SK-N-SH (cell line): Measurements from ENCODE around the gene RPL3.

Source experiments
- POLR2AphosphoS5 ChIP-seq: IDR thresholded peaks from 2 replicates; pipeline ENCODE4 v1.6.1; 2012; ENCODE audit warnings: low read depth, low read length
- RFX5 ChIP-seq: IDR thresholded peaks from 2 replicates; pipeline ENCODE4 v1.6.1; 2012; ENCODE audit warnings: mild to moderate bottlenecking, improper control_type of control experiment, low read length
- YY1 ChIP-seq: IDR thresholded peaks from 2 replicates; pipeline ENCODE4 v1.4.0; 2012; ENCODE audit warnings: low read depth, mild to moderate bottlenecking
- TF ChIP-seq, protein P1 (sequence below): fragments of 200-600 bp; sonication (generic); IDR thresholded peaks from 2 replicates; pipeline ENCODE4 v1.6.1; 2017; ENCODE audit warnings: antibody characterized with exemption, mild to moderate bottlenecking, moderate library complexity

GRCh38 chr22:39316440-39317083, 2.9 kb downstream of the RPL3 start:
- TF ChIP-seq, protein P1, sequence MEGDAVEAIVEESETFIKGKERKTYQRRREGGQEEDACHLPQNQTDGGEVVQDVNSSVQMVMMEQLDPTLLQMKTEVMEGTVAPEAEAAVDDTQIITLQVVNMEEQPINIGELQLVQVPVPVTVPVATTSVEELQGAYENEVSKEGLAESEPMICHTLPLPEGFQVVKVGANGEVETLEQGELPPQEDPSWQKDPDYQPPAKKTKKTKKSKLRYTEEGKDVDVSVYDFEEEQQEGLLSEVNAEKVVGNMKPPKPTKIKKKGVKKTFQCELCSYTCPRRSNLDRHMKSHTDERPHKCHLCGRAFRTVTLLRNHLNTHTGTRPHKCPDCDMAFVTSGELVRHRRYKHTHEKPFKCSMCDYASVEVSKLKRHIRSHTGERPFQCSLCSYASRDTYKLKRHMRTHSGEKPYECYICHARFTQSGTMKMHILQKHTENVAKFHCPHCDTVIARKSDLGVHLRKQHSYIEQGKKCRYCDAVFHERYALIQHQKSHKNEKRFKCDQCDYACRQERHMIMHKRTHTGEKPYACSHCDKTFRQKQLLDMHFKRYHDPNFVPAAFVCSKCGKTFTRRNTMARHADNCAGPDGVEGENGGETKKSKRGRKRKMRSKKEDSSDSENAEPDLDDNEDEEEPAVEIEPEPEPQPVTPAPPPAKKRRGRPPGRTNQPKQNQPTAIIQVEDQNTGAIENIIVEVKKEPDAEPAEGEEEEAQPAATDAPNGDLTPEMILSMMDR = peak; percentile 75
- TF ChIP-seq YY1 (no peak), RFX5 (no peak), POLR2AphosphoS5 (no peak)
